HG03066 (cell line): Measurements from ENCODE around the gene TMEM51.

ENCODE experiments used
- ATAC-seq: cut with Tn5 transposase; IDR thresholded peaks from one replicate; pipeline ENCODE4 v1.9.1; 2021; ENCODE audit warnings: low read depth; ENCODE audit not compliant: unreplicated experiment

Gene TMEM51

DNA sequence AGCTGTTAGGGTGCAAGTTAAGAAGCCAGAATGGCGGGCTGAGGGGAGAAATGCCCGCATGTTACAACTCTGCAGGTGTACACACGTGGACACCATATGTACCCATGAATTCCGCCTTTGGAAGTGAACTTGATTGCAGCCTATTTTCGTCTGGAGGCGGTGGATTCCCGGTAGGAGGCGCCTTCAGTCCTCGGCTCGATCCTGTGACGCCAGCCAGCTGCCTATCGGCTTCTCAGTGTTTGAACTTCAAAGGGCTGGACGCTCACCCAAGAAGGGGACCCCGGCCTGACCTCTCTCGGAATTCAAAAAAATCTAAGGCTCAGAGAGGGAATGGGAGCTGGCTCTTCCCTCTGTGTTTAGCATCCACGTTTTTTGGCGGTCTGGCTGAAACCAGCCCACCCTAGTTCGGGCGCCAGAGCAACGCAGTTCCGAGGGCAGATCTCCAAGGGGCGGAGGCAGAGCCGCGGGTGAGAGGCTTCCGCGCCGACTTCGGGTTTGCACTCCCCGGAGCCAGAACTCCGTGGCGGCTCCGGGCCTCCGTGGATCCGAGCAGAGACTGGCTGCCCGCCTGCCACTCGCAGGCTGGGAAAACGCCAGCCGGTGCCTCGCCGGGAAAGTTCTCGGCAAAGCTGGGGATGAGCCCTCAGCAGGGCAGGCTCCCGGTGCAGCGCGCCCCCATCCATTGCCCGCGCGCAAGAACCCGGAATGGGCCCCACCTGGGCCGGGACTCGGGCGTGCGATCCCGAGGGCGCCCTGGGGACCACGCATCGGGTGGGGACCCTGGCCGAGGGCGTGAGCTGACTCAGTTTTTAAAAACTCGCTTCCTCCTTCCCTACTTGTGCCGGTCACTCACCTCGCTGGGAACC, 996 bp upstream of the TMEM51 start:
- no peak for ATAC-seq

DNA sequence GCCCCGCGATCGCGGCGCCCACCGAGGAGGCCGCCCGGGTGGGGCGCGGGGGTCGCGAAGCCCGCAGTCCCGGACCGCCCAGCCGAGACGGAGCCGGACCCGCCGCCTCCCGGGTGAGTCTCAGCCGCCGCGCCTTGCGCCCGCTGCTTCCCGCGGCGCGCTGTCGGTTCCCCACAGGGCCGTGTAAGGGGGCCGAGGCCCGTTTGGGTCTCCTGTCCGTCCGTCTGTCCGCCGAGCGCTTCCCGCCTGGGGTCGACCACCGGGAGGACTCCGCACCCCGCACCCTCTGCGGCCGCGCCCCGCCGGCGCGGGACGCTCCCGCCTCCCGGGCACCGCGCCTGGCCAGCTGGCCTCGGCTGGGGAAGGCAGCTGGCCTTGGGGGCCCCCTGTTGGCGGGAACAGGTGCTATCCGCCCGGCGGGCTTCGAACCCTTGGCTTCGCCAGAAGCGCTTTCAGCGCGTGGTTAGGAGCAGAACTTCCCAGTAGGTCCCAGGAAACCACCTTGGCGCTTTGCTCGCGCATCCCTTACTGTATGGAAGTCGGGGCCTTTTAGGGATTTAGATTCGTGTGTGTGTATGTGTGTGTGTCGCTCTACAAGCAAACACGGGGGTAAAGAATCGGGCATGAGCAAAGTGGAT, 414 bp downstream of the TMEM51 start:
- no peak for ATAC-seq

DNA sequence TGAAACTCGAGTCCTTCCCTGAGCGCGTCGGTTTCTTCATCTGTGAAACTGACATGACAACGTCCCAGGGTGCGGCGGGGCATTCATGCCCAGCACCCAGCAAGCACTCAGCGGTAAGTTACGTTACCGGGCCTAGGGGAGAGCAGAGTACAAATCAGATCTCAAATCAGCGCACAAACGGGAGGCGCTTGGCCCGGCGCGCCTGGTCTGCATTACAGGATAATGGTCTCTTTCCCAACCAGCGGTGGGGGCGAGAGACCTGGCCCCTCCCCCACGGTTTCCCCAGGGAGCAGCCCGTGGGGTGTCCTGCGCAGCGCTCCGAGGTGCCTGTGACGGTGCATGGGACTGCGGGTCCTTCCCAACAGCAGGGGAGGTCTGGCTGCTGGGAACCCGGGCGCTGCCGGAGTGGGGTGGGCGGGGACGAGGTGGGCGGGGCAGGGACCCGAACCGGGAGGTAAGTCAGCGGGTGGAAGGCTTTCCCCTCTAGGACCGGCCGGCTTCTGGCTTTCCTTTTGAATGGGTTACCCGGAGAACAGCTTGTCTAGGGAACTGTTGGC, 1.0 kb downstream of the TMEM51 start:
- ATAC-seq, result no peak

DNA sequence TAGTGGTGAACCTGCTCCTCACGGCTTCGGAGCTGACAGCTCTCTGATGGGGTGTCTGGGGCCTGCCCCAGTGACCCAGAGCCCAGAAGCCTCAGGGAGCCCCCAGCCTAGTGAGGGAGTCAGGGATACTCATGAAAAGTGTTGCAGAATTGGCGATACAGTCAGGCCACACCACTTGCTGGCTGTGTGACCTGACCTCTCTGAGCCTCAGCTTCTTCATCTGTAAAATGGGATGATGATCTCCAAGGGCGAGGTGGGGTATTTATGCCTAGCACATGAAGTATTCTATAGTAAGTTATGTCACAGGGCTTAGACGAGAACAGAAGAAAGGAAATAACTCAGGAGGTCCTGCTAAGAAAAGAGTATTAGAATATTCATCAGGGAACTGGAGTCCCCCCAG, 1.6 kb downstream of the TMEM51 start:
- ATAC-seq, result no peak

DNA sequence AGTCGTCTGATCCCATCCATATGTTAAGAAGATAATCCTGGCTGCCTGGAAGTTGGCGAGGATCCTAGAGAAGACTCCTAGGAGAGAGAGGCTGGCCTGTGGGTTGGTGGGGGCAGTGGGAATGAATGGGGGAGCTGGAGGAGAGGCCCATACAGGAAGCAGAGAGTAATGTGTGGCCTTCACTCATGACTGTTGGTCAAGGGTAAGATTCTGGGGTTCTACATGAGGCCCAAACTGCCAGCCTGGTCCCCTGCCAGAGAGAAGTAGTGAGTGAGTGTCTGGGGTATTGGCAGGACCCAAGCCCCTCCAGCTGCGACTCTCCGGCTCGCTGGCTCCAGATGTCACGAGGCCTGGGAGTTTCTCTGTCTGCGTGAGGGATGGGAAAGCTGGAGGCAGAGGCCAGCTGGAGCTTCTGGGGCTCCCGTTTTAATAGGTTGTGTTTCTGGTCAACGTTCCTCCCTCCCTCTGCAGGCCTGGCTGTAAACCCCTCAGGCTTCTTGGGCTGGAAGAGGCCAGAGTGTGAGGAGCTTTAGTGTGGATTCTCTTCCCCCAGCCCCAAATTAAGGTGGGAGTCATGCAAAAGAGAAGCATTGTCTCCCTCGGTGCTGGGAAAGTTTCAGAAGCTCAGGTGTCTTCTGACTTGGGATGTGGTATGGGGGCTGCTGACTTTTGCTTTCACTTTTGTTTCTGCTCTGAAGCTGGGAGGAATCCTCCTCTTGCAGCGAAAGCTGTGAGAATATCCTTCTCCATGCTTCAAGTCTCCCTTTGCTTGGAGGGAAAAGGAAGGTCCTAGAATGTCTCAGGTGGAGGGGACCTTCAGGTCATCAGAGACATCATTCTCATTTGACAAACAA, 2.6 kb downstream of the TMEM51 start:
- no peak for ATAC-seq

DNA sequence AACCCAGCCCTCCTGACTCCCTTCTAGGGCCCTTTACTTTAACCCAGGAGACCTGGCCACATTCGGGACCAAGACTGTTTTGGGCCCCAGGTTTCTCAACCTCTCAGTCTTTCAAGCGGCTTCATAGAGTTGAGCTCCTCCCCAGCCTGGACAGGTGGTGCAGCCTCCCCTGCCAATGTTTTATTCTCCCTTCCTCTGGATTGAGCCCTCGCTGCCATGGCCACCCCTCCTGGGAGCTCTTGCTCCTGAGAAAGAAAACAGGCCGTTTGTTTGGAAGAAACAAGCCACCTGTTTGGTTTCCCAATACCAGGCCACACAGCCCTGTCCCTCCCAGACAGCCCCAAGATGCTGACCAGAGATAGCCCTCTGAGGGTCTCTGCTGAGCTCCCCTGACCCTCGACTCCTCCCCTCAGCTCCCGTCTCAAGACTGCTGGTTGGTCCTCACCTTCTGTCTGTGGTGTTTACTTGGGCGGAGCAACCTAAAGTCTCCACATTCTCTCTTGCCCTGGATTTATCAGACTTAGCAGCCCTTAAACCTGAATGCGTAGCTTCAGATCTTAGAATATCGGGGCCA, 3.3 kb downstream of the TMEM51 start:
- no peak for ATAC-seq

DNA sequence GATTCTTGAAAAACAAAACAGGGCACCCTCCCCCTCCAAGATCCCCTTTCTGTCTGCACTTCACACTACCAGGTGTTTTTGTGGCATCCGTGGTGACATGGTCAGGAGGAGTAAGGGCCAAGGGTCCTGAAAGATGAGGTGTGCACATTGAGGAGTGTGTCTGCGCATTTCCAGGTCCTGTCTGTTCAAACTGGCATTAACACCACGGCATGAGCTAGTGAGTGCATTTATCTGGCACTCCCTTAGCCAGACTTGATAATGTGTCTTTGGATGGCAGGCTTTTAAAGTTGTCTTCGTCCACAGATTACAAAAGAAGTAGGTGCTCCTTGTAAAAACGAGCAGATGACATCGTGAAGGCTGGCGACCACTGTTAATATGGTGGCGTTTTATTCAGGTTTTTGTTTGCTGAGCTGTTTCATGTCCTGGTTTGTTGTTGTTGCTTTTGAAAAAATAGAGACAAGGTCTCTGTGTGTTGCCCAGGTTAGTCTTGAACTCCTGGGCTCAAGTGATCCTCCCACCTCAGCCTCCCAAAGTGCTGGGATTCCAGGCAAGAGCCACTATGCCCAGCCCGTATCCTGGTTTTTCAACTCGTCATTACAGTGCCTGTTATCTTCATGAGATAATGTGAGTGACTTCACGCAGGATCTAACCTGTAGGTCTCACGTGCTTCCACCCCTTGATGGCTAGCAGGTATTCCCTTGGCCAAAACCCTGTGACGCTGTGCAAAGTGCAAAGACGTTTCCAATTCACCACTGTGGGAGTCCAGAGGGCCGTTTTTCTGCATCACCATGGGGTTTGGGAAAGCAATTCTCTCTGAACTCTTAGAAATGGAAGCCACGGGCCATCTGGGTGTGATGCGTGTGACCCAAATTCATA, 4.2 kb downstream of the TMEM51 start:
- no peak for ATAC-seq

DNA sequence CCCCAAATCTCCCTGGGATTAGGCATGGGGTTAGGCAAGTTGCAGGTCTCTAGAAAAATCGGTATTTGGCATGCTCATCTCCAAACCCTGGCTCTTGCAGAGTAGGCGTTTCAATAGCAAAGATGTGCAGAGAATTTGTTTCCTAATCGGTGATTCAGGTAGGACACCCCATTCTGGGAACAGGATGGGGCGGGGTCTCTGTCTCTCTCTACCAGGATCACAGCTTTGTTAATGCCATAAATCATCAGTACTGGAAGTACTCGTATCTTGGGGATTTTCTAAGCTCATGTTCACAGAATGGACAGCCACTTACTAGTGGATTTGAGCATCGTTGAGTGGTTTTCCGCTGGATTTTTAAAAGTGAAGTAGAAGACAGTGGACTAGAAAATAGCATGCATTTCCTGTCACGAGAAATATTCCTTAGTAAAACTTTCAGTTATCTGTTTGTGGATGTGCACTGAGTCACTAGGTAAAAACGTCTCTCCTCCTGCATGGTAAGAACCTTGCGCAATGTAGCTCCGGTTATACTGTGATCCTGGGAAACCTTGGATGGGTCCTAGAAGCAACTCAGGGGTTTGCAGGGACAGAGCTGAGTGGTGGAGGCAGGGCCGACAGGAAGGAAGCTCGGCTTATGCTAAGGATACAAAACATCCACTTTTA, 5.1 kb downstream of the TMEM51 start:
- no peak for ATAC-seq

DNA sequence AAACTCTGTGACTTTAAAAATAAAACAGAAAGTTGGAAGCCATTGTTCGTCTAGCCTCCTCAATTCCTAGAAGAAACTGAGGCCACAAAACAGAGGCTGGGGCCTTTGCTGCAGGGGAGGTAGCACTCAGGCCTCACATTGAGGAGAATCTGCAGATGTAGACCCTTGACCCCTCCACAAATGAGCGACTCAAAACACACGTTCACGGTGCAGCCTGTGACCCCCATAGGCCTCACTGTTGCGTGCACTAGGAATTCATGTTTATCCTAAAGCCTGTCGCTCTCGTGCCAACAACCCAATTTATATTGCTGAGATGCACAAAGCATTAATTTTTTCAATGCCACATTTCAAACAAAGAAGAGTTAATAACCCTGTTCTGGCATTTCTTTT, 5.6 kb downstream of the TMEM51 start:
- no peak for ATAC-seq

DNA sequence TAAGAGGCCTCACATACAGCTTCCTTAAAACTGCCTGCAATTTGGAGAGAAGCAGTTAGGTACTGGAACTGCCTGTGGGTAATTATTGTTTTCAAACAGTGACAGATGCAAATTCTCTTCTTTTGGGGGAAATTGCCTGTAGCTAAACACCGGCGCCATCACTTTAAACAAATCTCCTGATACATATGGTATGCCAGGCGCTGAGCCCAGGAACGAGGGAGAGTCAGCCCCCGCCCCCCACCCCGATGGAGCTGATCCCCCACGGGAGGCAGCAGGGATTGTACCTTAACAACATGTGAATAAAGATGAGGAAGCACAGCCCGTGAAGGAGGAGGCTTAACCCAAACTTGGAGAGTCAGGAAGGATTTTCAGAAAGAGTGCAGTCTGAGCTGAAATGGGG, 7.1 kb downstream of the TMEM51 start:
- ATAC-seq, result no peak

DNA sequence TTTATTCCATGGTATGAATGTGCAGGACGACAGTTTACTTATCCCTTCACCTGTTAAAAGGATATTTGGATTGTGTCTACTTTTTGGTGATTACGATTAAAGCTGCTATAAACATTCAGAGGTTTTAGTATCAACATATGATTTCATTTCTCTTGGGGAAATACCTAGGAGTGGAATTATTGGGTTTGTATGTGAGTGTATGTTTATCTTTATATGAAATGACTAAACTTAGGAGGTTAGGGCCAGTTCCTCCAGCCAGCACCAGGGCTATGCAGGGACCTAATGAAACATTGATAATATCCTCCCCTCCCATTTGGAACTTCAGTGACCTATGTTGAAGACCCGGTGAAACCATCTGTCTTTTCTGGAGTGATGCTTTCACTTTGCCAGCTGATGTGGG, 13.8 kb downstream of the TMEM51 start:
- no peak for ATAC-seq

DNA sequence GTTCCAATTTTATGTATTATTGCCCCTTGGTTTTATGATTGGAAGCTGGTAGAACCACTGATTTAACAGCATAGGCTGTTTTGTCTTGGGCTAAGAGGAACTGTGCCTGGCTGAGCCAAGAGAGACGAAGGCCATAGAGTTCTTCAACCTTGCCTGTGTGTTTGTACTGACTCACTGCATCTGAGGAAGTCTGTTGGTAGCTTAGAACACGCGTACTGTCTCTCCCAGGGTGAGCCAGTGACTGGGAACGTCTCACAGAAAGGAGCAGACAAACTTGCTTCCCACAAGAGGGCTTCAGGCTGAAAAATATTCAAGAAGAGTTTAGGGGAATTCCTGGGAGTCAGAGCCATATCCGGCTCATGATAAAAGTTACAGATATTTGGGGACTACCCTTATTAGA, 14.9 kb downstream of the TMEM51 start:
- no peak for ATAC-seq

DNA sequence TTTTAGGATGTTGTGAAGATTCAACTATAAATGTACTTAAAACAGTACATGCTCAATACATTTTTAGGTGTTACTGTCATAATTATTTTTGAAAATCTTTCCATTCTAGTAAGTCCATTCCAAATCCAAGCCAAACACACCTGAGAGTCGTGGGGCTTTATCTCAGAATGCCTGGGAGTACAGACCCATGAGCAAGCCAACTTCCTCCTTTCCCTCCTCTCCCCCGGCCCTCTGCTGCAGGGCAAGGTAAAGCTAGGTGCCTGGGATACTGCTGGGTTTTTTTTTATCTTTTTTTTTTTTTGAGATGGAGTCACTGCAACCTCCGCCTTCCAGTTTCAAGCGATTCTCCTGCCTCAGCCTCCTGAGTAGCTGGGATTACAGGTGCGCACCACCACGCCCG, 16.5 kb downstream of the TMEM51 start:
- ATAC-seq, result no peak

DNA sequence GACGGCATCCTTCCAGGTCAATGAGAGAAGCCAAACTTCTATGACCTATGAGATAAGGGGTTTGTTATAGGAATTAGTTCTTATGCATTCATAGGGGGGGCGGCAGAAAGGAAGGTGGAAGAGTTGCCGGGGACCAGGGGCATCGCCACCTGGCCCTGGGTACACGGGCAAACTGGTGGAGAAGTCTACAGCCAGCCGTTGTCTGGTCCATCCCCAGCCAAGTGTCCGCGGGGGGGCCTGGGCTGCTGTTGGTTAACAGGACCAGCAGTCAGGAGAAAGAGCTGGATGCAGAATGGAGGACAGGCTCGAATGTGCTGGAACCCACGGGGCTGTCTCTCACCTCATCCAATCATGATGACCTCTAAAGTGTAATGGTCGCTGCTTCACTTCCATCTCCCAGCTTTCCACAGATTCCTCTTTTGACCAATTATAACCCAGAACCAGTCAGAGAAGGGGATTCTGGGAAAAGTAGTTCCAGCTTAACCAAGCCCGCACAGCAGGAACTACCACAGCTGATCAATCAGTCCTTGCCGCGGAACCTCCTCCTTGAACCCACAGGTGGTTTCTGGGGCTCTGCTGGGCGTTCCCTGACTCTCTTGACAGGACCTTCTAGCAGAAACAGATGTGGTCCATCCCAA, 17.8 kb downstream of the TMEM51 start:
- ATAC-seq, result no peak

DNA sequence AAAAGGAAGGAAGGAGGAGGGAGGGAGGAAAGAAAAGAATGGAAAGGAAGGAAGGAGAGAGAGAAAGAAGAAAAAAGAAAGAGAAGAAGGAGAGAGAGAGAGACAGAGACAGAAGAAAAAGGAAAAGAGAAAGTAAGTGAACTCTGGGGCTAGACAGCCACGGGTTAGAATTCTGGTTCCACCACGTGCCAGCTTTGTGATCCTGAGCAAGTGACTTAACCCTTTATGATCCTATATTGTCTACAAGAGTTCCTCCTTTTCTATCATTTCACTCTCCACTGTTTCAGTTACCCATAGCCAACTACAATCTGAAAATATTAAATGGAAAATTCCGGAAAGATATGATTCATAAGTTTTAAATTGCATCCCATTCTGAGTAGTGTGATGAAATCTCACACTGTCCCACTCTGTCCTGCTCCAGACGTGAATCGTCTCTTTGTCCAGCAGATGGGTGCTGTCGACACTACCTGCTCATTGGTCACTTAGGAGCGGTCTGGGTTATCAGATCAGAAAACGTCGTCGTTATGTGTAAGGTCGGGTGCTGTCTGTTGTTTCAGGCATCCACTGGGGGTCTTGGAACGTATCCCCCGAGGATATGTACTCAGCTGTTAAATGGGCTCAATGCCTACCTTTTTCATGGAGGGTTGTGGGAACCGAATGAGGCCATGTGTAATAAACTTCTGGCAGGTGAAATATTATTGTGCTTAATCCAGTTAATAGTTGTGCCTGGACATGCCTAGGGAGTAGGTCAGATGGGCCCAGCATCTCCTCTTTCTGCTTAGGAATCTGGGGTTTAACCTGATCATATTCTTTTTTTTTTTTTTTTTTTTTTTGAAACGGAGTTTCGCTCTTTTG, 19.1 kb downstream of the TMEM51 start:
- ATAC-seq, result no peak

DNA sequence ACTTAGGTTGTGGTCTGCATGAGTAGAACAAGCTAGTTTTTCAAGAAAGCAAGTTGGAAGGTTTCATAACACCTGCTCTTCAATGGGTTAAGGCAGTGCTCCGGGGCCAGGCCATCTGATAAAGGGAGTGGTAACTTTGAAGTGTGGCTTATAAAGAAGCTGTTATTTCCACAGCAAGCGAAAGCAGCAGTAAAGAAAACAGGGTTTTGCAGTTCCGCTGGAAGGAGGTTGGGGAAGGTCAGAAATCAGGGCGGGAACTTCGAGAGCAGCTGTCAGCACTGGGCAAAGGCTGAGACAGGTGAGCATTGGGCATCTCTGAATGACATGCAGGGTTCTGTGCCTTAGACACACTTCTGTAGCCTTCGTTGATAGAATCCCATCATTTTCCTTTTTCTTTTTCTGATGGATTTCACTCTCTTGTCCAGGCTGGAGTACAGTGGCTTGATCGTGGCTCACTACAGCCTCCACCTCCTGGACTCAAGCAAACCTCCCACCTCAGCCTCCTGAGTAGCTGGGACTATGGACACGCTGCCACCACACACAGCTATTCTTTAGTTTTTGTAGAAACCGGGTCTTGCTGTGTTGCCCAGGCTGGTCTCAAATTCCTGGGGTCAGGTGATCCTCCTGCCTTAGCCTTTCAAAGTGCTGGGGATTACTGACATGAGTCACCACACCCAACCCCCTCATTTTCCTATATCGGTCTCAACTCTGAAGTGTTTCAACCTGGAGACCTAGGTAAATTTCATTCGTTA, 20.5 kb downstream of the TMEM51 start:
- ATAC-seq, result no peak

DNA sequence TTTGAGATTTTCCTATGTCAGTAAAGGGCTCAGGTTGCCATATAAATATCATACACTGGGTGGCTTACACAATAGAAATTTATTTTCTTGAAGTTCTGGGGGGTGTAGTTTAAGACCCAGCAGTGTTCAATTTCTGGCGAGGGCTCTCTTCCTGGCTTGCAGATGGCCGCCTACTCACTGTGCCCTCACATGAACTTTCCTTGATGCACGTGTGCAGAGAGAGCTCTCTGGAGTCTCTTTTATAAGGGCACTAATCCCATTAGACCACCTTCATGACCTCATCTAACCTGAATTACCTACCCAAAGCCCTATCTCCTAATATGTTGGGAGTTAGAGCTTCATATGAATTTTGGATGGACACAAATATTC, 21.1 kb downstream of the TMEM51 start:
- no peak for ATAC-seq
